Hindlimb muscle (tissue), 1 donor: ENCODE results near the gene IL17RC. TPM values are rescaled to one million over a fixed set of nuclear protein-coding genes. Genes with fewer than 3 reads are reported as not detected.
"Not testable (repeated sequence)": the region's sequence is repeated elsewhere in the genome, so short reads cannot be mapped to it uniquely, and the experiment has no call there.

Source experiments
- DNase-seq: peaks from one replicate; pipeline ENCODE4 v3.0.0-alpha.2; 2013
- polyA plus RNA-seq: library from polyadenylated mRNA; unstranded; fragments of 120-200 nt; gene quantifications from one replicate; pipeline ENCODE4 v1.2.1, GENCODE V29; 2013; ENCODE audit not compliant: insufficient read length

Gene IL17RC
- polyA plus RNA-seq, 1 donor, result 16.8 TPM

GRCh38 chr3:9896755-9897407 is 20.0 kb upstream of the IL17RC start:
- not testable (repeated sequence) for DNase-seq

GRCh38 chr3:9897408-9898372 is 19.2 kb upstream of the IL17RC start:
- DNase-seq, result no peak

DNA sequence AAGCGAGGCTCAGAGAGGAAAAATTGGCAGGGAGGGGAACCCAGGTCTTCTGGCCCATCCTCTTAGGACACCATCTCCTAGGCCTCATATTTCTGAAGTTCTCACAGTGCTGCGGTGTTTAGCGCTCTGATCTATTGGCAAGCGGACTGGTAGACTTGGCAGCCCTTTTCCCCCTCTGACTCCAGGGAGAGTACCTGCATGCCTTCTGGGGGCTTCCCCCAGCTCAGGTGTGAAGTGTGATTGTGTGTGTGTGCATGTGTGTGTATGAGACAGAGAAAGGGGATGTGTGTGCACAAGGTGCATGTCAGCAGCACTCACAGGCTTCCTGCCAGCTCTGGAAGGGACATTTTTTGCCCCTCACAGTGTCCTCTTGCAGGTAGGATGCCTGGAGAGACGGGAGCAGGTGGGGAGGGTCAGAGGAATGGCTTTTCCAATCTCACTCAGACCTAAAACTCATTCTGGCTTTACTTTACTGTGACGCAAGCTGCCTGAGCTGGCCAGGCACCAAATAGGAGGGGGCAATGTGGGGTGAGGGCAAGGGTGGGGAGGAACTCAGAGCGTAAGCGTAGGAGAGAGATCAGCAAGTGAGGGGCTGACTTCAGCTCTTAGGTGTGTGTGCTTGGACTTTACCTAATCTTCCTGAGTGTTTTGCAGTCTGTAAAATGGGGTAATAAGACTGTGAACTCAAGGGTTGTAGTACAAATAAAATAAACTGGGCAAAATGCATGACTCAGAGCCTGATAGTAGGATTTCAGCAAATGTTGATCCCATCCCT is 18.2 kb upstream of the IL17RC start:
- DNase-seq, result no peak

DNA sequence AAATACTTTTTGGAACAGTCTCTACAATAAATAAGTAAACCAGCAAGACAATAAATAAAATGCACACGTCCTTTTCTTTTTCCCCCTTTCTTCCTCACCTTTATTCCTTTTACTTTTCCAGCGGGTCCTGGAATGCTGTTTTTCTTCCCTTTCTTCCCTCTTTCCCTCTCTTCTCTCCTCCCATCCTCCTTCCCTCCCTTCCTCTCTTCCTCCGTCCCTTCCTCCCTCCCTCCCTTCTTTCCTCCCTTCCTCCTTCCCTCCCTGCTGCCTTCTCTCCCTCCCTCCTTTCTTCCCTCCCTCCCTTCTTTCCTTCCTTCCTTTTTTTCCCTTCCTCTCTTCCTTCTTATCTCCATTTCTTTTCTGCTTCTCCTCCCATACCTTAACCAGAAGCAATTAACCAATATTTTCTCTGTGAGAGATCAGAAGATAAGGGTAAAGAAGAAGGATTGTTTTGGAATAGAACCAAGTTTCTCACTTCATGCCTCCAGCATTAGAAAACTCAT is 17.6 kb upstream of the IL17RC start:
- no peak for DNase-seq

- DNase-seq, result not testable (repeated sequence)
Observed at GRCh38 chr3:9900965-9901415, 15.9 kb upstream of the IL17RC start.

DNA sequence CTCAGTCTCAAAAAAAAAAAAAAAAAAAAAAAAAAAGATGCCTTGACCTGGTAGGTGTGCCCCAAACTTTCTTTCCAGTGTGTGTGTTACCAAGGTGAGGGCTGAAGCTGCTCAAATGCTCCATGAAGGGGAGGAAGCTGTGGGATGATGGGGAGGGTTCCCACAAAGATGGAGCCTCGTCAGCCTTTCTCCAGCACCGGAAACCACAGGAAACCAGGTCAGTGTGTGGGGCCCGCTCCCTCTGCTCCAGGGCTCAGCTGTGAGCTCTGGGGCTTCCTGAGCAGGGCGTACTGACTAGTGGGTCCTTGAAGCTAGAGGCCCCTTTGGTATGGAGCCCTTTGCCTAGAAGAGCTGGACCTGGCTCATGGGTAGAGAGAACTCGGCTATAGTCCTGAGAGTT is 14.9 kb upstream of the IL17RC start:
- no peak for DNase-seq

- no peak for DNase-seq
Observed at GRCh38 chr3:9902372-9903237, 14.3 kb upstream of the IL17RC start, which contains the start of gene IL17RE. TSS of gene IL17RE (plus strand) at chr3:9902848. CDS start at chr3:9902933, 85 bp downstream.

DNA sequence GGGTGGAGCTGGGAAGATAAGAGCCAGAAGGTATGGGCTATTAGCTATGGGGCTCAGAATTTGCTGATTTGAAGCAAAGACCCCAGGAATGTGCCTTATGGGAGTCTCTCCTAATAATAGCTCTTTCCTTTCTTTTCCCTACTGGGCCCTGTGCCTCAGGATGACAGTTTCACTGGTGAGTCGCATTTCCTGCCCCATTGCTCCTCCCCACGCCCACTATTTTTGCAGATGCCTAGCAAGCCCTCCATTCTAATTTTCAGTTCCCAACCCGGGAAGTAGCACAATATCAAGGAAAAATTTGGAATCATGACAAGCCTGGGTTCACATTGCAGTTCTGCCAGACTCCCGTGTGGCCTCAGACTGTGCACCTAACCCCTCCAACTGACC is 13.7 kb upstream of the IL17RC start:
- DNase-seq, result no peak

DNA sequence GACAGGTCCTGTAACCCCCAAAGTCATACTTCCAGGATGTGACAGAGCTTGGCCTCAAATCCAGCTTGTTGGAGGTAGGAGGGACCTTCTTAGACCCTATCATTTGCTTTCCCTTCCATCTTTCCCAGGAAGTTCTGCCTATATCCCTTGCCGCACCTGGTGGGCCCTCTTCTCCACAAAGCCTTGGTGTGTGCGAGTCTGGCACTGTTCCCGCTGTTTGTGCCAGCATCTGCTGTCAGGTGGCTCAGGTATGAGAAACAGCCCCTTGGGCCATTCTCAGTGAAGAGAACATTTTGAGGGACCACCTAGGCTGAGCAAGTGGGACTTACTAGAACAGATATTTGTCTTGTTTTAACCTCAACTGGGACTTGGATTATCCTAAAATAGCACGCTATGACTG is 13.0 kb upstream of the IL17RC start:
- DNase-seq, result no peak

DNA sequence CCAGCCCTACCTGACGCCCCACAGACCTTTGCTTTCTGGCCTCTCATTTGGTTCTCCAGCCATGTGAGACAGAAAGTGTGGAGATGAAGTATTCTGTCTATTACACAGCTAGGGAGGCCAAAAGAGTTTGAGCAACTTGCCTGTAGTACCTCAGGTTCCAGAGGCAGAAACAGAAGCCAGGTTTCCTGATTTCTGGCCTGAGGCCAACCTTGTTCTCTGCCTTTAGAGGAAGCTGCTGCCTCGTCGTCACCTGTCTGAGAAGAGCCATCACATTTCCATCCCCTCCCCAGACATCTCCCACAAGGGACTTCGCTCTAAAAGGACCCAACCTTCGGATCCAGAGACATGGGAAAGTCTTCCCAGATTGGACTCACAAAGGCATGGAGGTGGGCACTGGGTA is 10.4 kb upstream of the IL17RC start:
- DNase-seq, result no peak

DNA sequence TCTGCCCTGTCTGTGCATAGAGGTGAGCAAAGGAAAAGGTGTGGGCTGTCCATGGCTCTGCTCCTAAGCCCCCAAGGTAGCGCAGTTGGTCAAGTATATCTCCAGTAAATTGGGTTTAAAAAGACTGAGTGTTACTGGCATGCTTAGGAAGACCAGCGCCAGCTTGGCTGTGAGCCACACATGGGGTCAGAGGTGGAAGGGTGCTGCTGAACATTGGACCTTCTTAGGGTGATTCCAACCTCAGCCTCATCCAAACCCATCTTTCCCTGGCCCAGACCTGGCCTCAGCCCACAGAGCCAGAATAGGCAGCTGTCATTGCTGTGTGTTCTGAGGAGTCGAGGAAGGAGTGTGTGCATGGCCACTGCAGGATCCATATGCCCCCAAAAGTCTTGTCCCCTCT is 8.6 kb upstream of the IL17RC start:
- no peak for DNase-seq

DNA sequence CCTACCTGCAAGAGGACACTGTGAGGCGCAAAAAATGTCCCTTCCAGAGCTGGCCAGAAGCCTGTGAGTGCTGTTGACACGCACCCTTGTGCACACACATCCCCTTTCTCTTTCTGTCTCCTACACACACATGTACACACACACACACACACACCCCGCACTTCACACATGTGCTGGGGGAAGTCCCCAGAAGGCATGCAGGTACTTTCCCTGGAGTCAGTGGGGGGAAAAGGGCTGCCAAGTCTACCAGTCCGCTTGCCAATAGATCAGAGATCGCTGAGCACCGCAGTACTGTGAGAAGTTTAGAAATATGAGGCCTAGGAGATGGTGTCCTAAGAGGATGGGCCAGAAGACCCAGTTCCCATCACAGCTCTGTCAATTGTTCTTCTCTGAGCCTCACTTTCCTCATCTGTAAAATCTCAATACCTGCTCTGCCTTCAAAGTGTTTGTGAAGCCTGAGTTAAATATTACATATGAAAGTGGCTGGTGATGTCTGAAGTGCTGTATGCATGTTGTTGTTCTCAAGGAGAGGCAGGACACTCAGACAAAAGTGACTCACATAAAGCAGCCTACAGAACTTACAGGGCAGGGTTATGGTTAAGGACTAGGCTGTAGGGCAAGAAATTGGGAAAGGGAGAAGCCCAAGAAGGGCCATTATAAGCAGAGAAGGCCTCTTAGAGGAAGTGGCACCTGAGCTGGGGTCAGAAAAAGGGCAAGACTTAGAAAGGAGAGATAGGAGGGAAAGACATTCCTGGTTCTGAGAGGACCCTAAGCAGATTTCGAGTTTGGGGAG is 7.5 kb upstream of the IL17RC start:
- DNase-seq, result no peak

GRCh38 chr3:9911863-9912262 is 5.0 kb upstream of the IL17RC start:
- no peak for DNase-seq

DNA sequence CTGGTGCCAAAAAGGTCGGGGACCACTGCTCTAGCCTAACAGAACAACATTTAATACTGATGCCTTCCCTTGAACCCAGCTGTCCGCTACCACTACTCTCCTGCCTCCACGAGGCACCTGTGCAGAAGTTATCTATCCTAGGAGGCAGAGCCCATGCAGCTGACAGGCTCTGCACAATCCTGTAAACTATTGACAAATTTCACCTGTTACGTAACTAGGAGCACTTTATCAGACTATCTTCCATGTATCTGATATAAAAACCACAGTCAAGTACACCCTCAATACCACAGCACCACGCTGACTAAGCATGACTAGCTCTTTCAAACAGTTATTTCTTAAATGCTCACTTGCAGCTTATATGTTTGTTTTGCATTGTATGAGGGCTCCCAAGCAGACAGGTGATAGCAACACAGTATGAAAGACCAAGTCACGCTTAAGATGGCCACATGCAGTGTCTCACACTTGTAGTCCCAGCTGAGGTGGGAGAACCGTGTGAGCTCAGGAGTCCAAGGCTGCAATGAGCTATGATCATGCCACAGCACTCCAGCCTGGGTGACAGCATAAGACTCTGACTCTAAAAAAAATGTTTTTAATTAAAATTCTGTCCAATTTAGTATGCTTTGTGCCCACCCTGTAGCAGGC is 4.5 kb upstream of the IL17RC start:
- DNase-seq, result no peak

DNA sequence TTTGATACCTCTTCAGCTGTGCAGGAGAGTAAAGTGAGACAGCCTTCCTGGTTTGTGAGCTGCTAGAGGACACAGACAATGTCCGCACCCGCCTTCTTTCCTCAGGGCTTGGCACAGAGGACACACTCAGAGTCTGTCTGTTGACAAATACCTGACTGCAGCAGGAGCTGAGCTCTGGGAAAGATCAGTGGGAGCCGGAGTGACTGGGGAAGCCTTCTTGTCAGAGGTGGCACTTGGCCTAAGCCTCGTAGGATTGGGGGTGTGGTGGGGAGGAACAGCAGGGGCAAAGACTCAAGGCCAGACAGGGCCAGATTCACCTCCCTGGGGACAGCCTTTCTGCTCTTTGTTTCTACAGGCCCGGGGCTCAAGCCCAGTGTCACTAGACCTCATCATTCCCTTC is 3.3 kb upstream of the IL17RC start:
- DNase-seq, result no peak

GRCh38 chr3:9914011-9914410 is 2.9 kb upstream of the IL17RC start:
- no peak for DNase-seq

DNA sequence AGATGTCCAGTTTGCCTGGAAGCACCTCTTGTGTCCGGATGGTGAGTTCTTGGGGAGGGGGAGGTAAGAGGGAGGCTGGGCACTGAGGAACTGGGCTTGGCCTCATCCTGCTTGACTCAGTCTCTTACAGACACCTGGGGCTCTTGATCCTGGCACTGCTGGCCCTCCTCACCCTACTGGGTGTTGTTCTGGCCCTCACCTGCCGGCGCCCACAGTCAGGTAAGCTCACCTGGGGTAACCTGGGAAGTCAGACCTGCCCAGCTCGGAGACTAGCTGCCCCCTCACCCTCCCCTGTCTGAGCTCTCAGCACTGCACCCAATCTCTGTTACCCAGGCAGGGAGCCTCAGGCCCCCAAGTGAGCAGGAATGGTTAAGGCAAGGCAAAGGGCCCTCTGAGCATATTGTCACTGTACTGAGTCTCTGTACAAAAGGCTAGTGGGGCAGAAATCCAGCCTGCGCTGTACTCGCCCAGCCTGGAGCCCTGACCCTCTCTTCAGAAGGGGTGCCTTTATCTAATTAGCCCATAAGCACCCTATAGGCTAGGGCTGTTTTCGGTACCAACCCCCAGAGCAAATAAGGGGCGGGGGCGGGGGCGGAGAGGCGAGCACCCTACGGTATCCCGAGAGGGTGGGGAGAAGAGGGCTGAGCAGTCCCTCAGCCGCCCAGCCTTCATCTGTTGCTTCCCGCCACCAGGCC is 2.2 kb upstream of the IL17RC start:
- no peak for DNase-seq

- peak; percentile 80 for DNase-seq
Observed at GRCh38 chr3:9915254-9916141, 1.4 kb upstream of the IL17RC start.

- DNase-seq, result no peak
Observed at GRCh38 chr3:9916346-9916733, 558 bp upstream of the IL17RC start.
